DLD1 (cell line): ENCODE results near the gene CUL2.
"Not testable (repeated sequence)": the region's sequence is repeated elsewhere in the genome, so short reads cannot be mapped to it uniquely, and the experiment has no call there.

Experiments
- in situ Hi-C: cut with HindIII; loops from 2 replicates; pipeline ENCODE4 v1.10.0; 2017; ENCODE audit warnings: low sequenced_read_pairs

Gene CUL2

GRCh38 chr10:35080261-35080660 is 9.9 kb downstream of the CUL2 start:
- in situ Hi-C loops = not testable (repeated sequence)

DNA sequence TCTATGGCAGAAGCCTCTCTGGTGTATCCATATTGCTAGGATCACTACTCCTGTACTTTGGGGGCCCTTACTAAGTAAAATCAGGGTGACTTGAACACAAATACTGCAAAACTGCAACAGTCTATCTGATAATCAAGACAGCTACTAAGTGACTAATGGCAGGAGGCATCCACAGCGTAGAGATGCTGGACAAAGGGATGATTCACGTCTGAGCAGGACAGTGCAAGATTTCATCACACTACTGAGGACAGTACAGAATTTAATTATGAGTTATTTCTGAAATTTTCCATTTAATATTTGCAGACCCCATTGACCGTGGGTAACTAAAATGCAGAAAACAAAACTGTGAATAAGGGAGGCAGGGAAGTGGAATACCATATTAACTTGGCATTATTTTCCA is 10.4 kb downstream of the CUL2 start:
- in situ Hi-C loops = no loop called here

- in situ Hi-C loops = no loop called here
Measured at GRCh38 chr10:35079265-35079664, 10.9 kb downstream of the CUL2 start.

DNA sequence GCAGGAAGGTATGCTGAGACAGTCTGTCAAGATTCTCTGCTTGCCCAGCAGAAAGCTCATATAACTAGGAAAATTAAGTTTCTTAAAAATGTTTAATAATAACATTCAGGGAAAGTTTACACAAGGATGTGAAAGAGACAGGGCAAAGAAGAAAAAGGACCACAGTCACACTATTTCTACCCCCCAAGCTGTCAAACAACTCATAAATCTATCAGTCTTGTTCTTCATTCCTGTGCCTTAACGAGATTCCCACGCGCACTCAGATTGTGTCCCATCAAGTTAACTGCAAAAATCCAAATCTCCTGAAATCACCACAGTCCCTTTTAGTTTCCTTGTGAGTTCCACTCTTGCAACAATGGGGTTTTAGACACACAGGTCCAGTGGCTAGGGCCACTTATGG is 14.9 kb downstream of the CUL2 start:
- in situ Hi-C loops = no loop called here

- in situ Hi-C loops = no loop called here
Measured at GRCh38 chr10:35074266-35074665, 15.9 kb downstream of the CUL2 start.

GRCh38 chr10:35070521-35070920 is 19.6 kb downstream of the CUL2 start:
- in situ Hi-C loops = no loop called here

- in situ Hi-C loops = no loop called here
Measured at GRCh38 chr10:35063837-35064454, 26.2 kb downstream of the CUL2 start.

GRCh38 chr10:35059481-35059880 is 30.7 kb downstream of the CUL2 start:
- in situ Hi-C loops = no loop called here

DNA sequence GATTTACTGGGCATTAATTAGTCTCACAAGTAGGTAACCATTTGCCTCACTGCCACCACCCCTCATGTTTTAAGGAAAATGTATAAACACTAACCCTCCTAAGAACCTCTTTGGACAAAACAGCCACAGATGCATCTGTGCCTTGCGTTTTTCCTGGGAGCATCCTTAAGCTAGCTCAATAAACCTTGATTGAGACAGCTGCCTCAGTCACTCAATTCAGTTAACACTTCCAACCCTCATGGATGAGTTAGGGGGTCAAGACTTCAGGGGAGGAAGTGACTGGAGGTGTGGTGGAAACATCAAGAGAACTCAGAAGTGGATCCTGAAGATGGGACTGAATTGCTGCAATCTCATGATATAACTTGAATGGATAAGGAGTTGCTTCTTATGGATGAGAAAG is 31.5 kb downstream of the CUL2 start:
- in situ Hi-C loops = no loop called here

DNA sequence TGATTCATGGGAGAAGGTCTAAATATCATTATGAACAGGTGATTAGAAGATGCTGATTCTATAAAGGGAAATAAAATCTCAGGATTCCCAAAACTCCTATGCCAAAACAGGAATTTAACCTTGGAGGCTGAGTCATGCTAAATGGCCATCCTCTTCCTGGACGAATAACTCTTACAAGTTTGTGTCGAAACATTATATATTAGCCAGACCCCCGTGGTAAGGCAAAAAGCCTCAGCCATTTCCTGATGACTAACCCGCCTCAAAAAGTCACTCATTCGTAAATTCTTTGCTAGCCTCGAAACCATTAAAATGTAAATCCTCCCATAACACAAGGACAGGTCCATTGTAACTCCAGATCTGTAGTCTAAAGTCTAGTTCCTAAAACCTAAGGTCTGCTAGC is 32.0 kb downstream of the CUL2 start:
- in situ Hi-C loops = no loop called here

GRCh38 chr10:35056686-35057085 is 33.5 kb downstream of the CUL2 start:
- in situ Hi-C loops = no loop called here

DNA sequence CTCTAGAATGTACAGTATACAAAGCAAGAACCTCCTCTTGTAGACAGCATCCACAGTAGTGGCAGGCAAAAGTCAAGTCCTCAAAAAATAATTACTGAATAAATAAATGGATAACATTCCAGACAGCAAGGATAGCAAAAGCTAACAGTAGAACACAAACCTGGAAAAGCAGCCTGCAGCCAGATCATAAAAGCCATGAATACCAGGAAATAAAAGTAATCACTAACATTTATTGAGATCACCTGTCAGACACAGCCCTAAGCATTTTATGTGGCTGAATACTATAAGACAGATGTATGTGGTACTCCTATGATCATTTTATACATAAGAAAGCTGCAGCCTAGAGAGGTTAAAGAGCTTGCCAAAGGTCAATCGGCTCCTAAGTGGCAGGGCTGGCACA is 34.0 kb downstream of the CUL2 start:
- in situ Hi-C loops = no loop called here

- in situ Hi-C loops = no loop called here
Measured at GRCh38 chr10:35050568-35050967, 39.6 kb downstream of the CUL2 start.

- in situ Hi-C loops = no loop called here
Measured at GRCh38 chr10:35046074-35046473, 44.1 kb downstream of the CUL2 start.

DNA sequence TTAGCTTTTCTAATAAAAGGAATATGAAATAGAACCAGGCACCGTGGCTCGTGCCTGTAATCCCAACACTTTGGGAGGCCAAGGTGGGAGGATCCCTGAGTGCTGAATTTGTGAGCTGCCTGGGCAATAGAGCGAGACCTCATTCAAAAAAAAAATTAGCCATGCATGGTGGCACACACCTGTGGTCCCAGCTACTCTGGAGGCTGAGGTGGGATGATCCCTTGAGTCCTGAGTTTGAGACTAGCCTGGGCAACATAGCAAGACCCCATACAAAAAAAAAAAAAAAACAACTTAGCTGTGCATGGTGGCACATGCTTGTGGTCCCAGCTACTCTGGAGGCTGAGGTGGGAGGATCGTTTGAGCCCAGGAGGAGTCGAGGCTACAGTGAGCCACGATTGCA is 44.9 kb downstream of the CUL2 start:
- in situ Hi-C loops = not testable (repeated sequence)

GRCh38 chr10:35043796-35044344 is 46.3 kb downstream of the CUL2 start:
- in situ Hi-C loops = no loop called here

GRCh38 chr10:35042783-35043182 is 47.4 kb downstream of the CUL2 start:
- in situ Hi-C loops = no loop called here

GRCh38 chr10:35041502-35041879 is 48.6 kb downstream of the CUL2 start:
- in situ Hi-C loops = no loop called here

- in situ Hi-C loops = no loop called here
Measured at GRCh38 chr10:35040760-35041501, 49.2 kb downstream of the CUL2 start.

DNA sequence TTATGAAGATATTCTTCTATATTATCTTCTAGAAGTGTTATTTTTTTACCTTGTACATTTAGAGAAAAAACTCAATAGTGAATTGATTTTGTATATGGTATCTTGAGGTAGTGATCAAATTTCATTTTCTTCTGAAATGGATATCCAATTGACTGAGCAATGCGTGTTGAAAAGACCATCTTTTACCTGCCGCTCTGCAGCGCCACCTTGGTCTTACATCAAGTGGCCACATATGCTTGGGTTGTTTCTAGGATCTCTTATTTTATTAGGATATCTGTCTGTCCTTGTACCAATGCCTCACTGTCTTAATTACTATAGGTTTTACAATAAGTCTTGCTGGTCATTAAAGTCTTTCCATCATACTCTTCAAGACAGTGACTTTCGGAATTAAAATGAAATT is 53.0 kb downstream of the CUL2 start:
- in situ Hi-C loops = no loop called here

- in situ Hi-C loops = no loop called here
Measured at GRCh38 chr10:35035606-35036005, 54.5 kb downstream of the CUL2 start.

- in situ Hi-C loops = no loop called here
Measured at GRCh38 chr10:35027567-35027966, 62.6 kb downstream of the CUL2 start.
